SK-N-SH (cell line): ENCODE data around the gene IGFBPL1. TPM values are rescaled to one million over a fixed set of nuclear protein-coding genes. Genes with fewer than 3 reads are reported as not detected.

Experiments used
- CTCF ChIA-PET: fragments of 300-600, 350-600 bp; formaldehyde crosslinking; extraction: SDS; loops from one replicate; lab custom pipeline; 2021; lab: Yijun Ruan, JAX
- POLR2A ChIA-PET: fragments of 350-600 bp; sonication (Branson Sonifier 250); formaldehyde crosslinking; extraction: SDS; loops from one replicate; lab custom pipeline; 2020; ENCODE audit warnings: antibody characterized with exemption, inconsistent platforms; lab: Yijun Ruan, JAX
- DNase-seq: peaks from one replicate; pipeline ENCODE4 v3.0.0; 2012
- H2AFZ ChIP-seq: fragments of 200-600 bp; sonication (generic); 2 replicates; pipeline ENCODE4 v1.8.1; 2016; ENCODE audit warnings: antibody characterized with exemption, mild to moderate bottlenecking, low read depth
- H3F3A ChIP-seq: fragments of 200-600 bp; sonication (generic); replicated peaks from 2 replicates; pipeline ENCODE3; 2016; ENCODE audit warnings: antibody characterized with exemption, mild to moderate bottlenecking; ENCODE audit not compliant: insufficient read depth
- H3K27ac ChIP-seq, 2 experiments: fragments of 200-500 bp in 1 of 2; fragments of 200-600 bp in 1 of 2; sonication (Bioruptor generic) in 1 of 2; sonication (generic), shearing (Covaris generic) in 1 of 2; 2 replicates each; pipeline versions ENCODE4 v1.5.1 to v1.6.1; 2014 to 2016; ENCODE audit warnings: low read depth in 2 of 2, inconsistent platforms in 1 of 2, low read length in 1 of 2, mild to moderate bottlenecking in 1 of 2, mixed read lengths in 1 of 2
- H3K27me3 ChIP-seq: fragments of 200-600 bp; sonication (generic), shearing (Covaris generic); 2 replicates; pipeline ENCODE4 v1.6.1; 2016; ENCODE audit warnings: mixed run types; ENCODE audit not compliant: insufficient read depth
- H3K36me3 ChIP-seq, 2 experiments: fragments of 200-500 bp in 1 of 2; fragments of 200-600 bp in 1 of 2; sonication (Bioruptor generic) in 1 of 2; sonication (generic) in 1 of 2; replicated peaks in 1 of 2; 2 replicates each; pipeline versions ENCODE3 to v1.5.1; 2014 to 2016; ENCODE audit warnings: low read length in 1 of 2, mild to moderate bottlenecking in 1 of 2; ENCODE audit not compliant: insufficient read depth in 2 of 2, control insufficient read depth in 1 of 2
- H3K4me1 ChIP-seq, 2 experiments: fragments of 200-500 bp in 1 of 2; fragments of 200-600 bp in 1 of 2; sonication (Bioruptor generic) in 1 of 2; sonication (generic), shearing (Covaris generic) in 1 of 2; 2 replicates each; pipeline versions ENCODE4 v1.5.1 to v1.6.1; 2014 to 2016; ENCODE audit warnings: low read depth in 1 of 2, low read length in 1 of 2, mixed run types in 1 of 2; ENCODE audit not compliant: insufficient read depth in 2 of 2, control insufficient read depth in 1 of 2
- H3K4me2 ChIP-seq: fragments of 200-600 bp; sonication (generic), shearing (Covaris generic); 2 replicates; pipeline ENCODE4 v1.6.1; 2017; ENCODE audit warnings: mixed run types
- H3K4me3 ChIP-seq, 2 experiments: fragments of 200-500 bp in 1 of 2; fragments of 200-600 bp in 1 of 2; sonication (Bioruptor generic) in 1 of 2; sonication (generic), shearing (Covaris generic) in 1 of 2; 2 replicates each; pipeline versions ENCODE4 v1.5.1 to v1.8.1; 2014 to 2016; ENCODE audit warnings: low read depth in 2 of 2, inconsistent platforms in 1 of 2, low read length in 1 of 2, mild to moderate bottlenecking in 1 of 2, mixed read lengths in 1 of 2, moderate library complexity in 1 of 2
- H3K79me2 ChIP-seq: fragments of 200-600 bp; sonication (generic); 2 replicates; pipeline ENCODE4 v1.8.1; 2017; ENCODE audit warnings: mild to moderate bottlenecking; ENCODE audit not compliant: insufficient read depth
- H3K9ac ChIP-seq: fragments of 200-600 bp; sonication (generic); 2 replicates; pipeline ENCODE4 v1.6.1; 2017; ENCODE audit warnings: mixed run types
- H3K9me2 ChIP-seq: fragments of 200-600 bp; sonication (generic); 2 replicates; pipeline ENCODE4 v1.6.1; 2017; ENCODE audit warnings: mixed run types
- H3K9me3 ChIP-seq: fragments of 200-600 bp; sonication (generic); 2 replicates; pipeline ENCODE4 v1.6.1; 2017; ENCODE audit warnings: mixed run types, mild to moderate bottlenecking, moderate library complexity
- H4K20me1 ChIP-seq: fragments of 200-600 bp; sonication (generic); 2 replicates; pipeline ENCODE4 v1.6.1; 2017; ENCODE audit warnings: mild to moderate bottlenecking, mixed run types; ENCODE audit not compliant: insufficient read depth
- ELF1 ChIP-seq: IDR thresholded peaks from 2 replicates; pipeline ENCODE4 v1.4.0; 2012
- EZH2phosphoT487 ChIP-seq: fragments of 200-600 bp; sonication (generic); IDR thresholded peaks from 2 replicates; pipeline ENCODE4 v1.6.1; 2017; ENCODE audit warnings: low read depth, mixed run types, mild to moderate bottlenecking, antibody characterized with exemption, moderate library complexity, borderline replicate concordance
- FOSL2 ChIP-seq: IDR thresholded peaks from 2 replicates; pipeline ENCODE4 v1.4.0; 2012; ENCODE audit warnings: low read depth, mild to moderate bottlenecking, moderate library complexity, borderline replicate concordance
- JUND ChIP-seq: IDR thresholded peaks from 2 replicates; pipeline ENCODE4 v1.4.0; 2012
- MEF2A ChIP-seq: IDR thresholded peaks from 2 replicates; pipeline ENCODE4 v1.4.0; 2012; ENCODE audit warnings: low read depth, borderline replicate concordance
- MXI1 ChIP-seq: IDR thresholded peaks from 2 replicates; pipeline ENCODE4 v1.6.1; 2012; ENCODE audit warnings: mild to moderate bottlenecking, low read depth, low read length, improper control_type of control experiment
- RFX5 ChIP-seq: IDR thresholded peaks from 2 replicates; pipeline ENCODE4 v1.6.1; 2012; ENCODE audit warnings: mild to moderate bottlenecking, improper control_type of control experiment, low read length
- TEAD4 ChIP-seq: IDR thresholded peaks from 2 replicates; pipeline ENCODE4 v1.4.0; 2012; ENCODE audit warnings: mild to moderate bottlenecking, borderline replicate concordance; ENCODE audit not compliant: insufficient read depth
- WGBS: methylation state at CpG from one replicate; pipeline ENCODE4 v1.1.6; 2017; ENCODE audit warnings: low lambda C conversion rate; 5-methylcytosine and 5-hydroxymethylcytosine counted together
- polyA plus RNA-seq, 3 experiments: library from polyadenylated mRNA; depleted of rRNA; stranded (reverse); fragments of >200 nt; gene quantifications; 2 replicates each; pipeline ENCODE4 v1.2.3, GENCODE V29; 2012
- TF ChIP-seq, protein P1 (sequence below): fragments of 150-350 bp; IDR thresholded peaks from 2 replicates; pipeline ENCODE4 v1.6.1; 2017; ENCODE audit warnings: antibody characterized with exemption, low read length, low read depth, borderline replicate concordance
- TF ChIP-seq, protein P2 (sequence below): IDR thresholded peaks from 2 replicates; pipeline ENCODE4; 2012
- TF ChIP-seq, protein P3 (sequence below): IDR thresholded peaks from 2 replicates; pipeline ENCODE4 v1.4.0; 2012; ENCODE audit warnings: low read depth, borderline replicate concordance
- TF ChIP-seq, protein P4 (sequence below): IDR thresholded peaks from 2 replicates; pipeline ENCODE4 v1.4.0; 2012; ENCODE audit warnings: low read depth, borderline replicate concordance
- TF ChIP-seq, protein P5 (sequence below): IDR thresholded peaks from 2 replicates; pipeline ENCODE4 v1.6.1; 2012; ENCODE audit warnings: mild to moderate bottlenecking, low read depth, low read length, moderate library complexity
- TF ChIP-seq, protein P6 (sequence below): IDR thresholded peaks from 2 replicates; pipeline ENCODE4 v1.4.0; 2012; ENCODE audit warnings: low read depth

IGFBPL1 gene
- polyA plus RNA-seq, 1 of the 3 experiments (the other 2 are of a cell fraction) = 0.41 TPM

DNA sequence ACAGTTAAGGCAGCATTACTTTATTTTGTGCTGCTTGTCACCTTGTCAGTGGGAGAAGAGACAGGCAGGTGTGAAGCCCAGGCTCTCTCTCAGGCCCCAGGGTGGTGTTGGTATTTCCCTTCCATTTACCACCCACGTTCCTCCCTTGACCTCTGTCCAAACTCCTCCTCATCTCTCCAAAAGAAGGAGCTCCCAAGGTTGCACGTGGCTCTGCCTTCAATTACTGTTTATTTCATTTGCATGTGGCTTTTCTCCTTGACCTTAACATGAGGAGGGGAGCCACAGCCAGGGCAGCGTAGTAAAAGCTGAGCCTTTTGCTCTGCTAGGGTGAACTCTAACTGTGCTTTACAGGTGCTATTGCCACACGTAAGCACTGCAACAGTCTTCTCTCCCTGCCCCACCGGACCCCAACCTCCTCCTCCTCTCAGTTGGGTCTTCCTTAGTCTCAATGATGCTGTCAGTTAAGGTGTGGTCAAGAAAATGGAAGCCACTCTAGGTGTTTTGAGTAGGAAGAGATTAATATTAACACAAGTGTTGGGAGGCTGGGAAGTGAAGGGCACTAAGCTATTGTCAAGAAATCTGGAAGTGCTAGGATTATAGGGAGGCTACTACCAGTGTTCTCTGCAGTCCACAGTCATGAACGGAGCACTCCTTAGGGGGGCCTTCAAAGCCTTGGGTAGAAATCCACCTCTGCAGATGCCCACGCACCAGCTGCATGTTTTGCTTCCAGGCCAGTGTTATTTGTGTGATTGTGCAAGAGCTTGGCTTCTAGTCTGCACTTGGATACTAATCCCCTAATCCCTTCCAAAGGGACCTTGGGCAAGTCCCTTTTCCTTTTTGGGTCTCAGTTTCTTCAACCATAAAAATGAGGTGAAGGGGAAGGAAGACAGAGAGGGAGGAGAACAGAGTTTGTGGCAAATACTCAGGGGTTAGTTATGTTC lies 35.7 kb downstream of the IGFBPL1 start:
- Histone ChIP-seq H3F3A (no peaks in the 10 kb centered on the region), H3K36me3 (no peaks in the 10 kb centered on the region), H3K9me3 (no peaks in the 10 kb centered on the region), H3K4me3 (no peak overlapping the region), H3K4me1 (peaks cover 0 to 9% of the 10 kb centered on the region in 2 experiments; a peak in 3 of 4 replicates), H3K79me2 (peaks cover 9% of the 10 kb centered on the region; the same call in 1 of the 2 replicates), H3K9me2 (no peaks in the 10 kb centered on the region), H2AFZ (no peak overlapping the region), H4K20me1 (no peaks in the 10 kb centered on the region), H3K27ac (no peak overlapping the region), H3K9ac (no peak overlapping the region), H3K4me2 (no peak overlapping the region), H3K27me3 (no peaks in the 10 kb centered on the region)
- TF ChIP-seq ELF1 = no peak
- TF ChIP-seq MEF2A = no peak
- TF ChIP-seq JUND = no peak
- no peak for TF ChIP-seq TEAD4
- TF ChIP-seq, protein P1, sequence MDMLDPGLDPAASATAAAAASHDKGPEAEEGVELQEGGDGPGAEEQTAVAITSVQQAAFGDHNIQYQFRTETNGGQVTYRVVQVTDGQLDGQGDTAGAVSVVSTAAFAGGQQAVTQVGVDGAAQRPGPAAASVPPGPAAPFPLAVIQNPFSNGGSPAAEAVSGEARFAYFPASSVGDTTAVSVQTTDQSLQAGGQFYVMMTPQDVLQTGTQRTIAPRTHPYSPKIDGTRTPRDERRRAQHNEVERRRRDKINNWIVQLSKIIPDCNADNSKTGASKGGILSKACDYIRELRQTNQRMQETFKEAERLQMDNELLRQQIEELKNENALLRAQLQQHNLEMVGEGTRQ = no peak
- no peak for TF ChIP-seq RFX5
- no peak for TF ChIP-seq FOSL2
- no peak for TF ChIP-seq MXI1
- TF ChIP-seq, protein P2, sequence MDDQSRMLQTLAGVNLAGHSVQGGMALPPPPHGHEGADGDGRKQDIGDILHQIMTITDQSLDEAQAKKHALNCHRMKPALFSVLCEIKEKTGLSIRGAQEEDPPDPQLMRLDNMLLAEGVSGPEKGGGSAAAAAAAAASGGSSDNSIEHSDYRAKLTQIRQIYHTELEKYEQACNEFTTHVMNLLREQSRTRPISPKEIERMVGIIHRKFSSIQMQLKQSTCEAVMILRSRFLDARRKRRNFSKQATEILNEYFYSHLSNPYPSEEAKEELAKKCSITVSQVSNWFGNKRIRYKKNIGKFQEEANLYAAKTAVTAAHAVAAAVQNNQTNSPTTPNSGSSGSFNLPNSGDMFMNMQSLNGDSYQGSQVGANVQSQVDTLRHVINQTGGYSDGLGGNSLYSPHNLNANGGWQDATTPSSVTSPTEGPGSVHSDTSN = no peak
- TF ChIP-seq EZH2phosphoT487 = no peak
- TF ChIP-seq, protein P3, sequence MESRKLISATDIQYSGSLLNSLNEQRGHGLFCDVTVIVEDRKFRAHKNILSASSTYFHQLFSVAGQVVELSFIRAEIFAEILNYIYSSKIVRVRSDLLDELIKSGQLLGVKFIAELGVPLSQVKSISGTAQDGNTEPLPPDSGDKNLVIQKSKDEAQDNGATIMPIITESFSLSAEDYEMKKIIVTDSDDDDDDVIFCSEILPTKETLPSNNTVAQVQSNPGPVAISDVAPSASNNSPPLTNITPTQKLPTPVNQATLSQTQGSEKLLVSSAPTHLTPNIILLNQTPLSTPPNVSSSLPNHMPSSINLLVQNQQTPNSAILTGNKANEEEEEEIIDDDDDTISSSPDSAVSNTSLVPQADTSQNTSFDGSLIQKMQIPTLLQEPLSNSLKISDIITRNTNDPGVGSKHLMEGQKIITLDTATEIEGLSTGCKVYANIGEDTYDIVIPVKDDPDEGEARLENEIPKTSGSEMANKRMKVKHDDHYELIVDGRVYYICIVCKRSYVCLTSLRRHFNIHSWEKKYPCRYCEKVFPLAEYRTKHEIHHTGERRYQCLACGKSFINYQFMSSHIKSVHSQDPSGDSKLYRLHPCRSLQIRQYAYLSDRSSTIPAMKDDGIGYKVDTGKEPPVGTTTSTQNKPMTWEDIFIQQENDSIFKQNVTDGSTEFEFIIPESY = no peak
- TF ChIP-seq, protein P4, sequence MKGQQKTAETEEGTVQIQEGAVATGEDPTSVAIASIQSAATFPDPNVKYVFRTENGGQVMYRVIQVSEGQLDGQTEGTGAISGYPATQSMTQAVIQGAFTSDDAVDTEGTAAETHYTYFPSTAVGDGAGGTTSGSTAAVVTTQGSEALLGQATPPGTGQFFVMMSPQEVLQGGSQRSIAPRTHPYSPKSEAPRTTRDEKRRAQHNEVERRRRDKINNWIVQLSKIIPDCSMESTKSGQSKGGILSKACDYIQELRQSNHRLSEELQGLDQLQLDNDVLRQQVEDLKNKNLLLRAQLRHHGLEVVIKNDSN = no peak
- TF ChIP-seq, protein P5, sequence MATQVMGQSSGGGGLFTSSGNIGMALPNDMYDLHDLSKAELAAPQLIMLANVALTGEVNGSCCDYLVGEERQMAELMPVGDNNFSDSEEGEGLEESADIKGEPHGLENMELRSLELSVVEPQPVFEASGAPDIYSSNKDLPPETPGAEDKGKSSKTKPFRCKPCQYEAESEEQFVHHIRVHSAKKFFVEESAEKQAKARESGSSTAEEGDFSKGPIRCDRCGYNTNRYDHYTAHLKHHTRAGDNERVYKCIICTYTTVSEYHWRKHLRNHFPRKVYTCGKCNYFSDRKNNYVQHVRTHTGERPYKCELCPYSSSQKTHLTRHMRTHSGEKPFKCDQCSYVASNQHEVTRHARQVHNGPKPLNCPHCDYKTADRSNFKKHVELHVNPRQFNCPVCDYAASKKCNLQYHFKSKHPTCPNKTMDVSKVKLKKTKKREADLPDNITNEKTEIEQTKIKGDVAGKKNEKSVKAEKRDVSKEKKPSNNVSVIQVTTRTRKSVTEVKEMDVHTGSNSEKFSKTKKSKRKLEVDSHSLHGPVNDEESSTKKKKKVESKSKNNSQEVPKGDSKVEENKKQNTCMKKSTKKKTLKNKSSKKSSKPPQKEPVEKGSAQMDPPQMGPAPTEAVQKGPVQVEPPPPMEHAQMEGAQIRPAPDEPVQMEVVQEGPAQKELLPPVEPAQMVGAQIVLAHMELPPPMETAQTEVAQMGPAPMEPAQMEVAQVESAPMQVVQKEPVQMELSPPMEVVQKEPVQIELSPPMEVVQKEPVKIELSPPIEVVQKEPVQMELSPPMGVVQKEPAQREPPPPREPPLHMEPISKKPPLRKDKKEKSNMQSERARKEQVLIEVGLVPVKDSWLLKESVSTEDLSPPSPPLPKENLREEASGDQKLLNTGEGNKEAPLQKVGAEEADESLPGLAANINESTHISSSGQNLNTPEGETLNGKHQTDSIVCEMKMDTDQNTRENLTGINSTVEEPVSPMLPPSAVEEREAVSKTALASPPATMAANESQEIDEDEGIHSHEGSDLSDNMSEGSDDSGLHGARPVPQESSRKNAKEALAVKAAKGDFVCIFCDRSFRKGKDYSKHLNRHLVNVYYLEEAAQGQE = no peak
- TF ChIP-seq, protein P6, sequence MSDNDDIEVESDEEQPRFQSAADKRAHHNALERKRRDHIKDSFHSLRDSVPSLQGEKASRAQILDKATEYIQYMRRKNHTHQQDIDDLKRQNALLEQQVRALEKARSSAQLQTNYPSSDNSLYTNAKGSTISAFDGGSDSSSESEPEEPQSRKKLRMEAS = no peak
- whole genome bisulfite sequencing = 65% methylated on average over 7 of the region's 7 CpGs
- DNase-seq = no peak
- ChIA-PET POLR2A (no interaction called here), CTCF (interaction anchor here (0.5 to 1.7 kb wide), 7 partner anchors 12 to 793 kb away, joined by 3 to 7 read pairs (median 3); no protein-coding TSS in a partner anchor)
